Activated CD8-positive, alpha-beta memory T cell treated with anti-CD3 and anti-CD28 coated beads for 4 hours (primary cell): Measurements from ENCODE around the gene FTO.

Source experiments
- DNase-seq, 2 donors: peaks; one replicate each; pipeline ENCODE4 v3.0.0-alpha.2; 2020; ENCODE audit warnings: low read depth in 2 of 2

Gene FTO

GRCh38 chr16:53926209-53926608 is 222.3 kb downstream of the FTO start:
- DNase-seq, result no peak

DNA sequence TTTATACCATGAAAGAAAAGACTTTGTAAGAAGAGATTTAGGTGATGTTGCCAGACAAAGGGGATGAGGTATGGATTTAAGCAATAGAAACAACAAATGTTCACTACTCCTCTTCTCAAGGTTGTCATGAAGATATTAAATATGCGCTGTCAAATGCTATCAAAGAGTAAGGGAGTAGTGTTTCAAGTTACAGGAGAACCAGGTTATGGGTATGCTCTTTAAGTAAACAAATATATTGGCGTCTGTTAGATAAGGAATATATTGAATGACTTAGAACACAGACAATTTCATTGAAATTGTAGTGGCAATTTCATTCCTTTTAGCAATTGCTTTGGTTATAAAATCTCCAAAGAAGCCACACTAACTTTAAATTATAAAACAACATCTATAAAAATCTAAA is 229.0 kb downstream of the FTO start:
- DNase-seq, result no peak

DNA sequence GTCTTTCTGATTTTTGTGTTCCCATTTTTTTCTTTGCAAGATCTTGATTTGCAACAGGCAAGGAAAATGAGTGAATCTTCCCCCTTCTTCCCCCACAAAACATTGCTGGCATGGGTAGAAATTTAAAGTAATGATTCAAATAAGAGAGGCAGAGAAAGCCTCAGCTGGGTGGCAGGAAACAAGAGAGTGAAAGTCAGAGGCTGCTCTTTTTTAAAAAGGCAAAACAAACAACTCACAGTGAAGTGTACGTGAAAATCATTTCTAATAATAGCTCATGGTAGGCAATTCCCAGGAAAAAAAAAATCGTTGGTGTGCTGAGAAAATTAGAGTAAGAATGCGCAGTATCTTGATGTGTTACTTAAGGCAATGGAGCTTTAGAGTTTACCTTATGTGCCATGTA is 229.5 kb downstream of the FTO start:
- no peak for DNase-seq

DNA sequence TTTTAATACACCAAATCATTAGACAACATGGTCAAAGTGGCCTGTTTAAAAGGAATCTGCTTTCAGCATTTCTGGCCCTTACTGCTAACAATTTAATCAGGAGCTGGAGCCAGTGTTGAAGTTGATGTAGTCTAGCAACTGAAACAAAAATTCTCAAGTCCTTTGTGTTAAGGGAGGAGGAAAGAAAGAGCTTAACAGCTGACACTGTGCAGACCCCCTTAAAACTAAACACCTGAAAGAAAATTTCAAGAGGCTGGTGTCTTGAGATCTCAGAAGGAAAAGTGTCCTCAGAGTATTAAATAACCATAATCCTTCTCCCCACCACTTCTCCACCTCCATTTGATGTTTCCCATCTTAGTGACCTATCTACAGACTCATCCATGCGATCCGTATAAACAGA is 232.1 kb downstream of the FTO start:
- DNase-seq, result no peak

DNA sequence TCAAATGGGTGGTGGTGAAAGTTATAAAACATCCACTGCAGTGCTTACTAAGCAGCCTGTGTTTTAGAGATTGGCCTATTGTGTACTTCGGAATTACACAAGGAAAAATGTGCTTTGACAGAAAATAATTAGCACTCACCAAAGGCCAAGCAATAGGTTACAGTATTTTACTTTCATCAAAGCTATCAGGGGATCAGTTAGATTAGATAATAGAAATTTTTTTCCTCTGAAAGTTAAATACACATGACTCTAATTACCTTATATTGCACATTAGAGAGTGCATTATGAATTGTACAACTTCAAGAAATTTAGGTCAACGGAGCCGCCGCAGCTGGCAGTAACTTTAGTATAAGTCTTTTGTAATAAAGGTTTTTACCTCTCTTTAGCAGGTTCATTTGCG is 232.6 kb downstream of the FTO start:
- no peak for DNase-seq

DNA sequence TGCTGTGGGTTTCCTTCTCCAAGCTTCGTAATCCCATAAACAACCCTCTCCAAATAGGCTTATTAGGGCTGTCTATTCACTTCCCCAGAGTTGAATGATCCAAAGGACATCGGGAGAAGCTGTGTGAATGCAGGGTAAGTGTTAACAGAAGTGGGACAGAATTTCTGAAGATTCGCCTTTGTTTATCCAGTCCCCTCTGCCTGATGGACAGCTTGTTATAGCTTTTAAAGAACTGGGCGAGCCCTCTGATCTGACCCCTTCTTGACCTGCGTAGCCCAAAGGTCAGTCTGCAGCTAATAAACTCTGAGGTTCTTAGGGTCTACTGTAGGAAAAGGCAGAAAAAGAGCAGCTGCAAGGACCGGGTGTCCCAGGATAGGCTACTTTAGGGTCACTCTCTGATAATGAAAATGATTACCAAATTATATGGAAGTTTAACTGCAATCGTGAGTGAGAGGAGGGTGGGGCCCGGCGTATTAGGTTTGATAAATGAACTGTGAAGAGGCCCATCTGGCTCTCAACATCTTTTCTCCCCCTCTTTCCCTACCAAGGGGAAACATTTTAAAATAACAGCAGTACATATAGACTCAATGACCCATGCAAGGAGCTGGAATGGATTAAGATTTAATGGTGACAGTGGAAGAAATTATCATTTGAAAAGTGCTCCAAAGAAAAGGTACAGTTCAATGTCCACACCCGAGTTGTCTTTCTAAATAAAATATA is 233.4 kb downstream of the FTO start:
- no peak for DNase-seq

GRCh38 chr16:53944025-53944424 is 240.1 kb downstream of the FTO start:
- no peak for DNase-seq

- no peak for DNase-seq
Measured at GRCh38 chr16:53945996-53946395, 242.0 kb downstream of the FTO start.

DNA sequence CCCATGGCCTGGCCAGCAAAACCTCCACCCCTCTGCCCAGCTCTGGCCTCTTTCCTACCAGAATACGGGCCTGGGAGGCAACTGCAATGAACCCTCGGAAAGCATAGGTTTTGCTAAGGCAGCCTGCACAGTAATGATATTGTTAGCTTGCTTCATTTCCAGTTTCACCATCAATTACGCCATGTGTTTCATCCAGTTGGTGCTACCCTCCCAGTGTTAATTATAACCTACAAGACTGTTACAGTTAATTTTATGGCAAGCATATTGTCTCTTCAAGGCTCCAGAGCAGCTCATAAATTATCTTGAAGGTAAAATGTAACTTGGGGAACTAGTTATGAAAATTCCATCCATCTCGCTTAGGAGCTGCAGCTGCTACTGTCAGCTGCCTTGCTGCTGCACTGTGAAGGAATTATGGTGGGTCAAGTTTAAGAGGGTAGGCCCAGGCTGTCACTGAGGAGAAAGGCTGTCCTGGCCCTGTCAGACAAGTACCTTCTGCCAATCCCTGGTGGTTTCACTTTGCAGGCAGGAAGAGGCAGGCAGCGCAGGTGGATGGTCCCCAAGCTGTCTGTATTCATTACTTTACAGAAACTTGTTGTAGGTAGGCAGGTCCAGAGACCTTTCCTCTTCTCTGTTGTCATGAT is 242.9 kb downstream of the FTO start:
- DNase-seq, result no peak

DNA sequence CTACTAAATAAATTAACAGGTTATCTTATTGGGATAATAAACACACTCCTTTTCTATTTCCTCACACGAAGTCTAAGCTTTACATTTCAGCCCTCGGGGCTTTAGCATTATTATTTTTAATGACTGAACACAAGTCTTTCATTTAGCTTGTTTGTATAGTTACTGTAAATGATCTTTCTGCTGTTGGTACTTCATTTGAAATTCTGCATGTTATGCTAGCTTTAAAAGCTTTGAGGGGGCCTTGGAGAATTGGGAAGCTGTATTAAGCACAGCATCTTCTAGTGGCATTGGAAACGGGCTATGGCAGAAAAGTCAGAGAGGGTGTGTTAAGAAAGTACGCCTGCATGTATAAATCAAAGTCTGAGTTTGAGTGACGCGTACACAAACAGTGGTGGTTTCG is 243.7 kb downstream of the FTO start:
- DNase-seq, result no peak

DNA sequence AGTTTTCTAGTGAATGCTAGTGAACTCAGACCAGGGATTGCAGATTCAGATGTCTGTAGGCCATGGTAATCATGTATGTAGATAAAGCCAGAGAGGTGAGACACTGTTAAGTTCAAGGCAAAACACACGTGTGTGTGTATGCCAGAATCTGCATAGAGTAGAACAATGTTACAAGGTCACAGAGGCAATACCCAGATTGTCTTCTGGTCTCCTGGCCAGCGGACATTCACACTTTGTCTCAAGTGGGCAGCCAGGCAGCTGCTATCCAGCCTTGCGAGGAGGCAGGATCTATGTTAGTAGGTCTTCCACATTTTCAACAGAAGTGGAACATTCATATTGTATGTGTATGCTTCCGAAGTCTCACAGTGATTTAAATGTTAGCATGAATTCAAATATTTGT is 244.4 kb downstream of the FTO start:
- no peak for DNase-seq

- DNase-seq, result no peak
Measured at GRCh38 chr16:53948734-53949430, 244.9 kb downstream of the FTO start.

GRCh38 chr16:53949715-53950410 is 245.9 kb downstream of the FTO start:
- DNase-seq, result no peak

DNA sequence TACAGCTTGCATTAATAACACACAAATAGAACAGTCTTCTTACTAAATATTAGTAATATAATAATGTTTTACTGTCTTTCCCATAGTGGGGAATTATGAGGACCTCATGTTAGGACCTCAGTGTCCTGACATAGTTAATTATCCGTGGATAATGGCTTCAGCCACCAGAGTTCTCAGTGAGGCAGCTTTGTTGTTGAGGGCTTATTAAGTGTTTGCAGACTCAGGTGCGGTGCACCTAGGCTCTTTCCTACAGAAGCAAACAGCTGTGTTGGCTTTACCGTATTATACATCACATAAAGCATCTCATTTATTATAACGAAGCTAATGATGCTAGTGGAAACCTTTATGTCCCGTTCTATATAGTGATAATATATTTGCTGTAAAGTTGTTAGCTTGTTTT is 246.7 kb downstream of the FTO start:
- DNase-seq, result no peak

GRCh38 chr16:53952215-53953208 is 248.6 kb downstream of the FTO start:
- no peak for DNase-seq

GRCh38 chr16:53953336-53953735 is 249.4 kb downstream of the FTO start:
- no peak for DNase-seq

DNA sequence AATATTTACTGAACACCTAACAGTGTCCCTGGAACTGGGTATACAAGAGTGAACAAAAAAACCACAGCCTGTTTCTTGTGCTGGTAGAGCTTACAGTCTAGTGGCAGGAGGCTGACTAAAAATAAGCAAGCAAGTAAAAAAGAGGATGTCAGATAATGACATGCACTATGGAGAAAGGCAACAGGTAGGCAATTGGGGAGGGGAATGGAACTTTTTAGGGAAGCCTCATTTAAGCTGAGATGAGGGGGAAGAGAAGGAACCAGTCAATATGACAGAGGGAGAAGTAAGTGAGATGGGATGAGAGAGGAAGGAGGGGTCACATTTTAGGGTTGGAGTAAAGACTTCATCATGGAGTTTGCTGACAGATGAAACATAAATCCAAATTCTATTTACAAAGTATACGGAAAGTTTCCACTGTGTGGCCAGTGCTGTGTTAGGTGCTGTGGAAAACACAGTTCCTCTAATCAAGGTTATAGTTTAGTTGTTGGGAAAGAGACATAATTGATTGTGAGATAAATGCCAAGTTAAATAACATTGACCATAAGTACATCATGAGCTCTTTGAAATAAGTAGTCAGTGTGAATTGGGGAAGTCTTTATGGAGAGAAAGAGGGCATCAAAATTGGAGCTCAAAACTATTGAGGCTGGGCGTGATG is 251.4 kb downstream of the FTO start:
- no peak for DNase-seq

GRCh38 chr16:53958341-53958880 is 254.5 kb downstream of the FTO start:
- DNase-seq, result no peak

- no peak for DNase-seq
Measured at GRCh38 chr16:53960050-53960812, 256.3 kb downstream of the FTO start.
